GM19455 (cell line): ENCODE data around the gene USP8.
"Not testable (repeated sequence)": the region's sequence is repeated elsewhere in the genome, so short reads cannot be mapped to it uniquely, and the experiment has no call there.

Source experiments
- ATAC-seq: cut with Tn5 transposase; IDR thresholded peaks from one replicate; pipeline ENCODE4 v1.9.1; 2021; ENCODE audit not compliant: unreplicated experiment

USP8 gene

DNA sequence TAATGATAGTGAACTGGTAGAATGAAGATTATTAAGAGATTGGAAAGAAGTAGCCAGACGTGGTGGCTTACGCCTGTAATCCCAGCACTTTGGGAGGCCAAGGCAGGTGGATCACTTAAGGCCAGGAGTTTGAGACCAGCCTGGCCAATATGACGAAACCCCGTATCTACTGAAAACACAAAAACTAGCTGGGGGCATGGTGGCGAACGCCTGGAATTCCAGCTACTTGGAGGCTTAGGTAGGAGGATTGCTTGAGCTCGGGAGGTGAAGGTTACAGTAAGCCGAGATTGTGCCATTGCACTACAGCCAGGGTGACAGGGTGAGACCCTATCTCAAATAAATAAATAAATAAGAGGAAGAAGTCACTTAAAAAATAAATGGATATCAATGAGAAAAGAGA lies 14.0 kb downstream of the USP8 start:
- ATAC-seq, result no peak

GRCh38 chr15:50440932-50441331 lies 16.7 kb downstream of the USP8 start:
- ATAC-seq, result no peak

DNA sequence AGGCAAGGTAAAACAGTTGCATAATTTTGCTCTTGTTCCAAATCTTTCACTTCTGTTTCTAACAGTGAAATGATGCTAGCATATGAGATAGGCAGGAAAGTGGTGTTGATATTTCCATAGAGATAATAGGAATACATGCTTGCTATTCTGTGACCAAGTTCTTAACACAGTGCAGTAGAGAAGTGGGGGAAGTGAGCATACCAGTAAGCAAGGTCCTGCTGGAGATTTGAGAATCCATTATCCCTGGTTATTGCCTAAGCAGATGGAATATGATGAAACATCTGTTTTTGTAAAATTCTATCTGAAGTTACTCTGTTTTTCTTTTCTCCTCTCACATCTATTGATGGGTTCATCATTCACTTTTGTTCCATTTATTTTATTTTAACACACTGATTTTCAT lies 28.7 kb downstream of the USP8 start:
- no peak for ATAC-seq

DNA sequence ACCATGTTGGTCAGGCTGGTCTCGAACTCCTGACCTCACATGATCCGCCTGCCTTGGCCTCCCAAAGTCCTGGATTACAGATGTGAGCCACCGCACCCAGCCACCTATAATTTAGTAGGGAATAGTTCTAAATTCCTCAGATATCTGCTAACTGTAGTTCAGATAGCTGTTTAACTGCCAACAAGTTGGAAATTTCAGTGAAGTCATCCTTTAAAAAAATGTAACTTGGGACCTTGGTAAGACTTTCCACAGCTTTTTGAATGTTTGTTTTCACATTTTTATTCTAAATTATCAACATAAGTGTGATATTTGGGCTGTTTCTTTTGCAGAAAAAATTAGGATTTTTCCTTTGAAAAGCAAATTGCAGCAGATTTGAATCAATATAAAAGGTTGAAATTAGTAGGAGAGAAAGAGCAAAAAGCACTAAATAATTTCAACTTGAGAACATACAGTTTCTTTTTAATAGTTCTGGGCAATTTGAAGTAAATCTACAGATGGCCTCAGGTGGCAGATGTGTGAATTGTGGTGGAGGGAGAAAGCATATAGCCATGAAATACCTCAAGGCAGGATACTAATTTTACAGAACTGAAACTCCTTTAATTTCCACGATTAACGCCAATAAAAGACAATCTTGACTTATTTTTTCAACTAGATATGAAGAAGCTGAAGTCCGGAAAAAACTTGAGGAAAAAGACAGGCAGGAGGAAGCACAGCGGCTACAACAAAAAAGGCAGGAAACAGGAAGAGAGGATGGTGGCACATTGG lies 34.3 kb downstream of the USP8 start:
- no peak for ATAC-seq

DNA sequence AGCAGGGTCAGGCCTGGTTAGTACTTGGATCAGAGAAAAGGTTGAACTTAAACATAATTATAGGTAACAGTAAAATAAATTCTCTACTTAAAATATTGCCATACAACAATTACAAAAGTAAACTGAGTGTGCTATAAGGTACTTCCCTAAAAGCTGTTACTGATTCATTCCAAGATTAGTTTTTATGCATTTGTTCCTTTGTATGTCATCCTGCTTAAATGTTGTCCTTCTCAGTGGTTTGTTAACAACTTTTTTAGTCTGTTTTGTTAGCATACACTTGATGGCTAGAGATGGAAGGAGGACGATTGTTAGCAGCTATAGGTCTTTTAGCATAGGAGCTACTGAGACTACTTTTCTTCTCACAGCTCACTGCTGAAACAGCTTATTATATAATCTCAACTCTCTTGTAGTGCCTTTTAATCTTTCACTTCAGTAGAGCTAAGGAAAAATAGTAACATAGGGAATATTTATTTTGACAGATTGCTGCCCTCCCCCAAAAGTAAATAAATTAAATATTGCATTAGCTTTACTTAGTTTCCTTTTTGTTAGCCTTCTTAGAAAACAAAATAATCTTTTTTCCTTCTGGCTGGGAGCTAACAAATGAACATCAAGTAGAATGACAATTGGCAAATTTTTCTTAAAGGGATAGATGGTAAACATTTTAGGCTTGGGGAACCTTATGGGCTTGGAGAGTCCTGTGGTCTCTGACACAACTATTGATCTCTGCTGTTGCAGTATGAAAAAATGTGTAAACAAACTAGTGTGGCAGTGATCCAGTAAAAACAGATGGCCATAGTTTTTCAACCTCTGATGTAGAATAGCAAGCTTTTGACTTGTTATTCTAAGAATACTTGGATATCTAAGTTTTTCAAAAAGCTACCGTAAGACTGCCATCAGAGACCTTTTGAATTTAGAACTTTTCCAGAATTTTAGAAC lies 39.5 kb downstream of the USP8 start:
- no peak for ATAC-seq

GRCh38 chr15:50471072-50471471 lies 46.9 kb downstream of the USP8 start:
- ATAC-seq, result no peak

DNA sequence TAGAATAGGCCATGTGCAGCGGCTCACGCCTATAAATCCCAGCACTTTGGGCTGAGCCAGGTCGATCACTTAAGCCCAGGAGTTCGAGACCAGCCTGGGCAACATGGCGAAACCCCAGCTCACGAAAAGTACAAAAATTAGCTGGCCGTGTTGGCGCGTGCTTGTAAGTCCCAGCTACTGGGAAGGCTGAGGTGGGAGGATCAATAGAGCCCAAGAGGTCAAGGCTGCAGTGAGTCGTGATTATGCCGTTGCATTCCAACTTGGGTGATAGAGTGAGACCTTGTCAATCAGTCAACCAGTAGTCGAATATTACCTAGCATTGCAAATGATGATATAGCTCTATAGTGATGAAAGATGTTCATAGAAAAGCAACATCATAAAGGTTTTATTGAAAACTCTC lies 51.9 kb downstream of the USP8 start:
- no peak for ATAC-seq

DNA sequence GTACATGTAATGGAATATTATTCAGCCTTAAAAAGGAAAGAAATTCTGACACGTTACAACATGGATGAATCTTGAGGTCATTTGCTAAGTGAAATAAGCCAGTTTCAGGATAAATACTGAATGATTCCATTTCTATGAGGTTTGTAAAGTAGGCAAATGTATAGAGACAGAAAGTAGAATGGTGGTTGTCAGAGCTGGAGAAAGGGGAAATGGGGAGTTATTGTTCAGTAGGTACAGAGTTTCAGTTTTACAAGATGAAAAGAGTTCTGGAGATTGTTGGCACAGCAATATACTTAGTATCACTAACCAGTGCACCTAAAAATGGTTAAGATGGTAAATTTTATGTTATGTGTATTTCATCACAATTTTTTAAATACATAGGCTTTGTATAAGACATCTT lies 60.6 kb downstream of the USP8 start:
- no peak for ATAC-seq

DNA sequence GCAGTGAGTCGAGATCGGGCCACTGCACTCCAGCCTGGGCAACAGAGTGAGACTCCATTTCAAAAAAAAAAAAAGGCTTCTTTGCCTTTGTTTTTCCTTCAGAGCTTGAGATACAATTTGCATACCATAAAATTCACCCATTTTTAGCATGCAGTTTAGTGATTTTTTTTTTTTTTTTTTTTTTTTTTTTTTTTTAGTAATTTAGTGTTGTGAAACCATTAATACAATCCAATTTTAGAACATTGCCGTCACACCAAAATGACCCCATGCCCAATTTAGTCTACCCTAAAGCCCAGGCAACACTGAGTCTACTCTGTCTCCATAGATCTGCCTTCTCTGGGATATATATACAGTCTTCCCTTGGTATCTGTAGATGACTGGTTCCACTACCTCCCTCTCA lies 61.2 kb downstream of the USP8 start:
- ATAC-seq, result no peak

GRCh38 chr15:50487287-50487686 lies 63.1 kb downstream of the USP8 start:
- ATAC-seq, result no peak

- no peak for ATAC-seq
These were observed 69.4 kb downstream of the USP8 start for GRCh38 chr15:50493625-50494024.

GRCh38 chr15:50494547-50494946 lies 70.3 kb downstream of the USP8 start:
- not testable (repeated sequence) for ATAC-seq

DNA sequence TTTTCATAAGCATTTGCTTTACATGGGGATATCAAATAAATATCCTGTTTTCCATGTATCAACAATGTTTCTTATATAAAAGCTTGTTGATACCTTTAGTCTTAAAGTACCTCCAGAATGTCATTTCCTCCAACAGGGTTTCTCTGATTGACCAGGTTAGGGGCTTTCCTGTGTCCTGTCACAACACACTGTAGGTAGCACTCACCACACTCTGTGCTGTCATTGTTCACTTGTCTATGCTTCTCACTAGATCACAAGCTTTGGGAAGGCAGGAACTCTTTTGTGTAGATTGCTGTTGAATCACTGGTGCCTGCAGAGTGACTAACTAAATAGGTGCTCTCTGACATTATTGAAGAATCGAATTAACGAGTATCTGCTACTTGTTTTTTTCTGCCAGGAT lies 72.5 kb downstream of the USP8 start:
- ATAC-seq, result no peak

GRCh38 chr15:50500352-50500751 lies 76.1 kb downstream of the USP8 start:
- no peak for ATAC-seq

DNA sequence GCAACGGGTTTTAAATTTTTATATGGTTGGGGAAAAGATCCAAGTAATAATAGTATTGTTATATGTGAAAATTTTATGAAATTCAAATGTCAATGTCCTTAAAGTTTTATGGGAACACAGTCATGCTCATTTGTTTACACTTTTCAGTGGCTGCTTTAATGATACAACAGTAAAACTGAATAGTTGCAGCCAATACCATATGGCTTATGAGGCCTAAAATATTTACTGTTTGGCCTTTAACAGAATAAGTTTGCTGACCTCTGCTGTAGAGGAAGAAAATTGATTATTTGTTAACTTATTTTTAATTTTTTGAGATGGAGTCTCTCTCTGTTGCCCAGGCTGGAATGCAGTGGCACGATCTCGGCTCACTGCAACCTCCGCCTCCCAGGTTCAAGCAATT lies 77.6 kb downstream of the USP8 start:
- no peak for ATAC-seq

DNA sequence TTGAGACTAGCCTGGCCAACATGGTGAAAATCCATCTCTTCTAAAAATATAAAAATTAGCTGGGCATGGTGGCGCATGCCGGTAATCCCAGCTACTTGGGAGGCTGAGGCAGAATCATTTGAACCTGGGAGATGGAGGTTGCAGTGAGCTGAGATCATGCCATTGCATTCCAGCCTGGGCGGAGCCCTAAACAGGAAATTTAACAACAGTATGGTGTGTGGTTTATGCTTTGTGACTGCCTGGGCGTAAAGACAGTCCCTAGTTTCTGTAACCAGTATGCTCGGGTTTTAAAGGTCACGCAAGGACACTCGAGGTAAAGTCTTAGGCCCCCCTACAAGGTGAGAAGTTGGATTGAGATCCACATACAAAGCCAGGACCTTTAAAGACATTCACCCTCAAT lies 78.9 kb downstream of the USP8 start:
- no peak for ATAC-seq

DNA sequence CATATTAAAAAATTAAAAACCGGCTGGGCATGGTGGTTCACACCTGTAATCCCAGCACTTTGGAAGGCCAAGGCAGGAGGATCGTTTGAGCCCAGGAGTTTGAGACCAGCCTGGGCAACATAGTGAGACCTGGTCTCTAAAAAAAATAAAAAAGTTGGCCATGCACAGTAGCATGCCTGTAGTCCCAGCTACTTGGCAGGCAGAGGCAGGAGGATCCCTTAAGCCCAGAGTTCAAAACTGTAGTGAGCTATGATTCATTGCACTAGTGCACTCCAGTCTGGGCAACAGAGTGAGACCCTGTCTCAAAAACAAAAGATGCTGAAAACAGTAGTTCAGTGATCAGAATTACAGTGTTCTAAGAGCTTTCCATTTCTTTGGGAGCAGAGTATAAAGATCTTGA lies 81.5 kb downstream of the USP8 start:
- ATAC-seq, result not testable (repeated sequence)

DNA sequence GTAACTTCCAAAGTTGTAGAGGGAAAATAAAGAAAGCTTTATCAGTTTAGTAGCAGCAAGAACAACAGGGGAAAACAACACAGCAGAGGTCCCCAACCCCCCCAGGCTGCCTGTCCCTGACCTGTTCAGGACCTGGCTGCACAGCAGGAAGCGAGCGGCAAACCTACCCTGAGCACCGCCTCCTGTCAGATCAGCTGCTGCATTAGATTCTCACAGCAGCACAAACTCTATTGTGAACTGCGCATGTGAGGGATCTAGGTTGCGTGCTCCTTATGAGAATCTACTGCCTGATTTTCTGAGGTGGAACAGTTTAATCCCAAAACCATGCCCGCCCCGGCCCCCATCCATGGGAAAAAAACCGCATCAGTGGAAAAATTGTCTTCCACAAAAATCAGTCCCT lies 81.9 kb downstream of the USP8 start:
- no peak for ATAC-seq

- ATAC-seq, result no peak
These were observed 88.8 kb downstream of the USP8 start for GRCh38 chr15:50513001-50513400.

DNA sequence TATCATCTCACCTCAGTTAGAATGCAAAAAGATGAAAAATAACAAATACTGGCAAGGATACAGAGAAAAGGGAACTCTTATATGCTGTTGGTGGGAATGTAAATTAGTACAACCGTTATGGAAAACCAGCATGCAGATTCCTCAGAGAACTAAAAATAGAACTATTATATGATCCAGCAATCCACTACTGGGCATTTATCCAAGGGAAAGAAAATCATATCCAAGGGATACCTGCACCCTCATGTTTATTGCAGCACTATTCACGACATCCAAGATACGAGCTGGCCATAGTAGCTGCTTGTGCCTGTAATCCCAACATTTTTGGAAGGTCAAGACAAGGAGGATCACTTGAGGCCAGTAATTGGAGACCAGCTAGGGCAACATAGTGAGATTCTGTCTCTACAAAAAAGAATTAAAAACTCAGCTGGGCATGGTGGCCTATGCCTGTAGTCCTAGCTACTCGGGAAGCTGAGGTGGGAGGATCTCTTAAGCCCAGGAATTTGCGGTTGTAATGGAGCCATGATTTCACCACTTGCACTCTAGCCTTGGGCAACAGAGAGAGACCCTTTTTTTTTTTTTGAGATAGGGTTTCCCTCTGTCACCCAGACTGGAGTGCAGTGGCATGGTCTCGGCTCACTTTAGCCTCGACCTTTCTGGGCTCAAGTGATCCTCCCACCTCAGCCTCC lies 95.7 kb downstream of the USP8 start:
- no peak for ATAC-seq

- ATAC-seq, result no peak
These were observed 99.6 kb downstream of the USP8 start for GRCh38 chr15:50523851-50524251.

DNA sequence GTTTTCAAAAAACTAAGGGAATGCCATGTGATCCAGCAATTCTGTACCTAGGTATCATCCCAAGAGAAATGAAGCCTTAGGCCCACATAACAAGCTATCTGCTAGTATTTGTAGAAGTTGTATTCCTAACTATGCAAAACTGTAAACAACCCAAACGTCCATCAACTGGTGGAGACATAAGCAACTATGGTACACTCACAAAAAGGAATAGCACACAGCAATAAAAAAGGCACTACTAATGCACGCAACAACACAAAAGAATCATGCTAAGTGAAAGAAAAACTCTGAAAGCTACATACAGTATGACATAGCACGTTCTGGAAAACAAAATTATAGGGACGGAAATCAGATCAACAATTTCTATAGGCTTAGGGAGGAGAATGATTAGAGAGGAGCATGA lies 107.0 kb downstream of the USP8 start:
- no peak for ATAC-seq
